Thyroid gland (tissue), 4 donors: ENCODE data around the gene FAM216B. TPM values are rescaled to one million over a fixed set of nuclear protein-coding genes. Genes with fewer than 3 reads are reported as not detected.

Experiments used
- DNase-seq, 2 donors: peaks; one replicate each; pipeline ENCODE4 v3.0.0-alpha.2; 2019
- H3K27ac ChIP-seq, 3 donors: fragments of 200-600 bp; sonication (generic); 1 replicate in 2 of 3; 2 replicates in 1 of 3; pipeline ENCODE4 v1.5.1; 2016 to 2019; ENCODE audit warnings: mild to moderate bottlenecking in 1 of 3, moderate library complexity in 1 of 3
- H3K27me3 ChIP-seq: fragments of 200-600 bp; sonication (generic); one replicate; pipeline ENCODE4 v1.5.1; 2019
- H3K36me3 ChIP-seq, 2 donors: fragments of 200-600 bp; sonication (generic); one replicate each; pipeline ENCODE4 v1.5.1; 2016 to 2019
- H3K4me1 ChIP-seq, 2 donors: fragments of 200-600 bp; sonication (generic); one replicate each; pipeline ENCODE4 v1.5.1; 2017 to 2019
- H3K4me3 ChIP-seq, 3 donors: fragments of 200-600 bp; sonication (generic); replicated peaks in 1 of 3; 1 replicate in 2 of 3; 2 replicates in 1 of 3; pipeline ENCODE4 v1.5.1; 2016; ENCODE audit warnings: mild to moderate bottlenecking in 1 of 3
- H3K9me3 ChIP-seq: fragments of 200-600 bp; sonication (generic); one replicate; pipeline ENCODE4 v1.5.1; 2017
- CTCF ChIP-seq, 6 experiments: fragments of 200-600 bp in 3 of 6; fragments of 450-650 bp in 3 of 6; sonication (generic) in 3 of 6; IDR thresholded peaks; one replicate each; pipeline ENCODE4 v1.5.1; 2016 to 2019; ENCODE audit warnings: antibody characterized with exemption in 6 of 6, mild to moderate bottlenecking in 2 of 6, inconsistent platforms in 1 of 6, moderate library complexity in 1 of 6
- POLR2A ChIP-seq, 2 donors: fragments of 450-650 bp; IDR thresholded peaks; one replicate each; pipeline ENCODE4 v1.6.1; 2017; ENCODE audit warnings: antibody characterized with exemption in 2 of 2, mild to moderate bottlenecking in 2 of 2, moderate library complexity in 1 of 2
- WGBS, 2 donors: methylation state at CpG; one replicate each; pipeline ENCODE4 v1.1.5; 2017; 5-methylcytosine and 5-hydroxymethylcytosine counted together
- intact Hi-C: fragments of 100-400 bp; cut with DNase I; formaldehyde crosslinking; loops from one replicate; pipeline ENCODE4 v1.15.1; 2023
- total RNA-seq, 4 donors: library from RNA; depleted of rRNA; stranded (reverse); fragments of >200 nt; gene quantifications; one replicate each; pipeline ENCODE4 v1.2.3, GENCODE V29; 2016

The FAM216B gene
- total RNA-seq, 4 donors from 2014 or later: not detected

- TF ChIP-seq CTCF (IDR thresholded peaks at IDR 0.05) (no peak), POLR2A (IDR thresholded peaks at IDR 0.05) (no peak)
- 87 to 89% methylated on average over 3 of the region's 3 CpGs for WGBS, 2 donors
- Histone ChIP-seq H3K4me3 (no peak overlapping the region), H3K27ac (no peak overlapping the region), H3K9me3 (no peaks in the 10 kb centered on the region), H3K36me3 (no peaks in the 10 kb centered on the region), H3K27me3 (no peaks in the 10 kb centered on the region), H3K4me1 (peaks cover 13 to 23% of the 10 kb centered on the region in 2 donors)
- no peak for DNase-seq
- intact Hi-C loops: no loop called here
Observed at GRCh38 chr13:42758515-42758914, 22.9 kb upstream of the FAM216B start.

GRCh38 chr13:42760951-42761350, 20.4 kb upstream of the FAM216B start:
- no peak for DNase-seq

GRCh38 chr13:42762251-42762650, 19.1 kb upstream of the FAM216B start:
- Histone ChIP-seq H3K4me1 (peaks cover 0 to 8% of the 10 kb centered on the region in 2 donors), H3K4me3 (no peak overlapping the region), H3K36me3 (no peaks in the 10 kb centered on the region), H3K9me3 (no peaks in the 10 kb centered on the region), H3K27ac (no peak overlapping the region), H3K27me3 (no peaks in the 10 kb centered on the region)
- TF ChIP-seq POLR2A (IDR thresholded peaks at IDR 0.05) (no peak), CTCF (IDR thresholded peaks at IDR 0.05) (no peak)
- WGBS, 2 donors: 91 to 93% methylated on average over 3 of the region's 3 CpGs
- no peak for DNase-seq
- intact Hi-C loops: no loop called here

More at GRCh38 chr13:42760951-42761350, 20.4 kb upstream of the FAM216B start:
- Histone ChIP-seq H3K4me1 (peaks cover 0 to 3% of the 10 kb centered on the region in 2 donors), H3K36me3 (no peaks in the 10 kb centered on the region), H3K27ac (no peak overlapping the region), H3K9me3 (no peaks in the 10 kb centered on the region), H3K4me3 (no peak overlapping the region), H3K27me3 (no peaks in the 10 kb centered on the region)
- TF ChIP-seq CTCF (IDR thresholded peaks at IDR 0.05) (no peak), POLR2A (IDR thresholded peaks at IDR 0.05) (no peak)
- intact Hi-C loops: no loop called here
- 61 to 79% methylated on average over 5 of the region's 5 CpGs for WGBS, 2 donors

GRCh38 chr13:42762917-42763316, 18.5 kb upstream of the FAM216B start:
- intact Hi-C loops: no loop called here
- TF ChIP-seq POLR2A (IDR thresholded peaks at IDR 0.05) (no peak), CTCF (IDR thresholded peaks at IDR 0.05) (no peak)
- Histone ChIP-seq H3K4me1 (peaks cover 0 to 8% of the 10 kb centered on the region in 2 donors), H3K4me3 (no peak overlapping the region), H3K9me3 (no peaks in the 10 kb centered on the region), H3K36me3 (no peaks in the 10 kb centered on the region), H3K27ac (no peak overlapping the region), H3K27me3 (no peaks in the 10 kb centered on the region)
- DNase-seq: no peak
- WGBS, 2 donors: 89 to 96% methylated on average over 2 of the region's 2 CpGs

GRCh38 chr13:42766016-42766415, 15.4 kb upstream of the FAM216B start:
- no peak for DNase-seq
- Histone ChIP-seq H3K27me3 (no peaks in the 10 kb centered on the region), H3K9me3 (no peaks in the 10 kb centered on the region), H3K4me1 (peaks cover 0 to 8% of the 10 kb centered on the region in 2 donors), H3K36me3 (no peaks in the 10 kb centered on the region), H3K27ac (no peak overlapping the region), H3K4me3 (no peak overlapping the region)
- intact Hi-C loops: no loop called here
- TF ChIP-seq CTCF (IDR thresholded peaks at IDR 0.05): no peak
- no peak for TF ChIP-seq POLR2A (IDR thresholded peaks at IDR 0.05)
- WGBS, 2 donors: 64 to 75% methylated on average over 1 of the region's 1 CpG
